Right lobe of liver (tissue), 6 donors: ENCODE results near the gene TRIM50. TPM values are rescaled to one million over a fixed set of nuclear protein-coding genes. Genes with fewer than 3 reads are reported as not detected.
"Not testable (repeated sequence)": the region's sequence is repeated elsewhere in the genome, so short reads cannot be mapped to it uniquely, and the experiment has no call there.

Source experiments
- ATAC-seq, 4 donors: fragments of 200-7000 bp; cut with Tn5 transposase; one replicate each; pipeline ENCODE4 v1.9.1; 2020; ENCODE audit warnings: mild to moderate bottlenecking in 4 of 4, moderate library complexity in 4 of 4
- DNase-seq, 3 donors: peaks; one replicate each; pipeline ENCODE4 v3.0.0-alpha.2; 2020
- H3K27ac ChIP-seq, 3 donors: fragments of 200-600 bp; one replicate each; pipeline ENCODE4 v1.8.0; 2022
- H3K27me3 ChIP-seq, 2 donors: fragments of 200-600 bp; one replicate each; pipeline ENCODE4 v1.8.0; 2022
- H3K36me3 ChIP-seq, 4 donors: fragments of 200-600 bp; sonication (generic) in 1 of 4; one replicate each; pipeline versions ENCODE4 v1.5.1 to v1.8.0; 2017 to 2022; ENCODE audit warnings: control low read depth in 1 of 4
- H3K4me1 ChIP-seq, 4 donors: fragments of 200-600 bp; sonication (generic) in 1 of 4; one replicate each; pipeline versions ENCODE4 v1.5.1 to v1.8.0; 2017 to 2022; ENCODE audit warnings: control low read depth in 1 of 4
- H3K4me3 ChIP-seq, 3 donors: fragments of 200-600 bp; one replicate each; pipeline ENCODE4 v1.8.0; 2022
- H3K9me3 ChIP-seq, 4 donors: fragments of 200-600 bp; sonication (generic) in 1 of 4; one replicate each; pipeline versions ENCODE4 v1.5.1 to v1.8.0; 2017 to 2022; ENCODE audit warnings: control low read depth in 1 of 4
- POLR2A ChIP-seq: fragments of 450-650 bp; IDR thresholded peaks from one replicate; pipeline ENCODE4 v1.6.1; 2017; ENCODE audit warnings: antibody characterized with exemption, mild to moderate bottlenecking
- WGBS: methylation state at CpG from one replicate; pipeline ENCODE4 v1.1.6; 2018; ENCODE audit warnings: low coverage, low lambda C conversion rate; ENCODE audit not compliant: insufficient coverage; ENCODE audit errors: missing lambda C conversion rate; 5-methylcytosine and 5-hydroxymethylcytosine counted together
- intact Hi-C, 2 donors: fragments of 100-400 bp; cut with DNase I; formaldehyde crosslinking; loops; one replicate each; pipeline versions ENCODE4 v1.11.2 to v1.14.1; 2022
- total RNA-seq, 6 experiments: library from RNA; depleted of rRNA in 2 of 6; stranded (reverse); fragments of >200 nt in 2 of 6; fragmentation: NEBNext Ultra II Directional in 3 of 6; extraction: Animal tissue kit (Norgen Biotek cat#: 25700) in 3 of 6; gene quantifications; one replicate each; pipeline versions ENCODE4 v1.1.0 to v1.2.4, GENCODE V29; 2016 to 2023
- TF ChIP-seq, protein P1 (sequence below), 4 donors: fragments of 200-600 bp in 3 of 4; fragments of 450-650 bp in 1 of 4; IDR thresholded peaks; one replicate each; pipeline versions ENCODE4 v1.5.1 to v1.8.0; 2016 to 2022; ENCODE audit warnings: antibody characterized with exemption in 4 of 4, mild to moderate bottlenecking in 2 of 4
- donor health status: DM: no; HTN: yes; CAD: no.
- donor health status: DM: no; HTN: no; CAD: no.
- donor health status: DM: no; HTN: no; CAD: no.
- donor health status: DM: no; HTN: yes; CAD: no.
- donor health status: DM: no; HTN: yes; CAD: no.

TRIM50 gene
- total RNA-seq, 6 experiments from 2014 or later: 0.11 to 0.56 TPM; not detected in 4

DNA sequence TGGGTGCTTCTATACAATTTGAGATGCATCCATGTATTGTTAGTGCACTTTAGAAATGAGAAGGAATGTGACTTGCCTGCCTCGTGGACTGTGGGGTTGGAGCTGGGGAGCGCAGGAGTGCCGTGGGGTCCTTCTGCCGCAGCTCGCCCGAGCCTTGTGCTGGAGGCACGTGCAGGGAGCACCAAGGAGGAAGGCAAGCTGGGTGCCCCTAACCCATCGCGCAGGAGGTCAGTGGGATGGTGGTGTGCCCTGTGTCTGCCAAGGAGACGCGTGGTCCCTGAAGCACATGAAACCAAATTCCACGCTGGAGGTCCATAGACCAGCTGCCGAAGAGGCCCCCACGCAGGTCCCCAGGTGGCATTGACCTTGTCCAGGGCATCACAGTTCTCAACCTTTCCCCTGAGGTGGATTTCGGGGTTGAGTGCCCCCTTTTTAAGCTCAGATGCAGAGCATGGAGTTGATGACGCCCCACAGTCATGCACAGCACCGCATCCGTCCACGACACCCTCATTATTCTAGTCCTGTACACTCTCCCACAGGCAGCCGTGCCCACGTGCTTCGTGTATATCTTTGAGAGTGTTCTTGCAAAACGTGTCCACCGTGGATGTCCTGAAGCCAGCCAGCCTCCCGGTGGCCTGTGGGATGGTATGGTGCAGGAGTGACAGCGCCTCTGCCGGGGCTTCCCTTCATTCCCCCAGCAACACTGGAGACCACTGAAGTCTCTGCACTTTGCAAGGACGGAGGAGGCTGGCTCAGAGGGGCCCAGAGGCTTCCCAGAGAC, 35.5 kb upstream of the TRIM50 start:
- ATAC-seq: no peak
- DNase-seq: no peak

DNA sequence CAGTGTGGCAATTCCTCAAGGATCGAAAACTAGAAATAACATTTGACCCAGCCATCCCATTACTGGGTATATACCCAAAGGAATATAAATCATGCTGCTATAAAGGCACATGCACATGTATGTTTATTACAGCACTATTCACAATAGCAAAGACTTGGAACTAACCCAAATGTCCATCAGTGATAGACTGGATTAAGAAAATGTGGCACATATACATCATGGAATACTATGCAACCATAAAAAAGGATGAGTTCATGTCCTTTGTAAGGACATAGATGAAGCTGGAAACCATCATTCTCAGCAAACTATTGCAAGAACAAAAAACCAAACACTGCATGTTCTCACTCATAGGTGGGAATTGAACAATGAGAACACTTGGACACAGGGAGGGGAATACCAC, 32.7 kb upstream of the TRIM50 start:
- H3K27ac ChIP-seq, H3K4me1 ChIP-seq, H3K27me3 ChIP-seq, H3K9me3 ChIP-seq, H3K36me3 ChIP-seq, intact Hi-C loops, DNase-seq, ATAC-seq, H3K4me3 ChIP-seq: not testable (repeated sequence)
- WGBS: 100% methylated on average over 1 of the region's 1 CpG

More for the DNA sequence above, 35.5 kb upstream of the TRIM50 start:
- H3K4me3 ChIP-seq: no peak overlapping the region
- no peak overlapping the region for H3K27ac ChIP-seq
- WGBS: 67% methylated on average over 1 of the region's 28 CpGs
- H3K27me3 ChIP-seq: no peaks in the 10 kb centered on the region
- intact Hi-C loops: no loop called here
- H3K36me3 ChIP-seq: no peaks in the 10 kb centered on the region
- no peaks in the 10 kb centered on the region for H3K9me3 ChIP-seq
- TF ChIP-seq POLR2A: no peak
- TF ChIP-seq, protein P1, sequence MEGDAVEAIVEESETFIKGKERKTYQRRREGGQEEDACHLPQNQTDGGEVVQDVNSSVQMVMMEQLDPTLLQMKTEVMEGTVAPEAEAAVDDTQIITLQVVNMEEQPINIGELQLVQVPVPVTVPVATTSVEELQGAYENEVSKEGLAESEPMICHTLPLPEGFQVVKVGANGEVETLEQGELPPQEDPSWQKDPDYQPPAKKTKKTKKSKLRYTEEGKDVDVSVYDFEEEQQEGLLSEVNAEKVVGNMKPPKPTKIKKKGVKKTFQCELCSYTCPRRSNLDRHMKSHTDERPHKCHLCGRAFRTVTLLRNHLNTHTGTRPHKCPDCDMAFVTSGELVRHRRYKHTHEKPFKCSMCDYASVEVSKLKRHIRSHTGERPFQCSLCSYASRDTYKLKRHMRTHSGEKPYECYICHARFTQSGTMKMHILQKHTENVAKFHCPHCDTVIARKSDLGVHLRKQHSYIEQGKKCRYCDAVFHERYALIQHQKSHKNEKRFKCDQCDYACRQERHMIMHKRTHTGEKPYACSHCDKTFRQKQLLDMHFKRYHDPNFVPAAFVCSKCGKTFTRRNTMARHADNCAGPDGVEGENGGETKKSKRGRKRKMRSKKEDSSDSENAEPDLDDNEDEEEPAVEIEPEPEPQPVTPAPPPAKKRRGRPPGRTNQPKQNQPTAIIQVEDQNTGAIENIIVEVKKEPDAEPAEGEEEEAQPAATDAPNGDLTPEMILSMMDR (IDR thresholded peaks at IDR 0.05): no peak
- peaks cover 0 to 3% (median 1%) of the 10 kb centered on the region in 4 donors for H3K4me1 ChIP-seq

DNA sequence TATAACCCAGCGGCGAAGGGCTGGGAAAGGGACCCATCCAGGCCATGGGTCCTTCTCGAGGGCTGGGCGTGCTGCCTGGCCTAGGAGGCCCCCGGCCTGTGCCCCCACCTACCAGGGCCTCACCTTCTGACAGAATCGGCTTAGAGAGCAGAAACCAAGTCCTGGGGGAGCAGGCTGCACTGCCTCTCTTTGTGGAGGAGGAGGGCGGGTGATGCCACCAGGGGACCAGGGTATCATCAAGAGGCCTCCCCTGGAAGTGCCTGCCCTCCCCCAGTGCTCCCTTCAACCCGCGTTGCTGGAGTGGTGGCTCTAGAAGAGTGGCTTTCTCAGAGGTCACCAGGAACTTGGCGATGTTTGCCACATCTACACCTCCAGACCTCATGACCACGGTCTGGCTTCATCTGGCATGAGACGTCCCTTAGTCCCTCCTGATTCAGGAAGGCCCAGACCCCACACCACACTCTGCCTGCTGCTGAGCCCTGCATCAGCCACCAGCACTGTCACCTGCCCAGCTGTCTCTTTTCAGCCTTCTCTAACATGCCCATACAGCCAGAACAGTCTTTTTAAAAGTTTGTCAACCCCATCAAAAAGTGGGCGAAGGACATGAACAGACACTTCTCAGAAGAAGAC, 32.0 kb upstream of the TRIM50 start:
- Histone ChIP-seq H3K9me3 (no peaks in the 10 kb centered on the region), H3K4me1 (peaks cover 0 to 4% (median 2%) of the 10 kb centered on the region in 4 donors), H3K27ac (no peak overlapping the region), H3K4me3 (no peak overlapping the region), H3K27me3 (no peaks in the 10 kb centered on the region), H3K36me3 (no peaks in the 10 kb centered on the region)
- no peak for TF ChIP-seq POLR2A
- TF ChIP-seq, protein P1 (IDR thresholded peaks at IDR 0.05): no peak
- ATAC-seq: no peak
- DNase-seq: no peak
- 95% methylated on average over 4 of the region's 13 CpGs for WGBS
- intact Hi-C loops: no loop called here

DNA sequence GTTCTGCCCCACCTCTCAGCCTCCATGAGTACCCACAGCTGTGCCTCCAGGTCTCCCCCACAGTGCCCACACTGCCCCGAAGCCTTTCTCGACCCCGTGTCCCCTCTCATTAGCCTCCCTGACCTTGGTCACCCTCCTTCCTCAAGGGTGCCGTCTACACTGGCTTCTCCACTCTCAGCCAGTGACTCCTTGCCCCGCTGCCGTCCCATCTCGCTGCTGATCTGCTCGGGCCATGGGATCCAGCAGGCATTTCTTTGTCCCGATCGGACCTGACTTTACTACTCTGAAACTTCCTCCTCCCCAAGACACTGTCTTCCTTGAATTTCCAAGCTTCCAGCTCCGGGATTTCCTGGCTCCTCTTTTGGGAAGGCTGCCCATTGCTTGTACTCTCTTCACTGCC, 31.4 kb upstream of the TRIM50 start:
- H3K4me1 ChIP-seq: peaks cover 0 to 4% (median 2%) of the 10 kb centered on the region in 4 donors
- no peak overlapping the region for H3K4me3 ChIP-seq
- no peak for TF ChIP-seq POLR2A
- TF ChIP-seq, protein P1 (IDR thresholded peaks at IDR 0.05): no peak
- 84% methylated on average over 11 of the region's 11 CpGs for WGBS
- H3K27me3 ChIP-seq: no peaks in the 10 kb centered on the region
- no peak for DNase-seq
- no peak overlapping the region for H3K27ac ChIP-seq
- no peaks in the 10 kb centered on the region for H3K9me3 ChIP-seq
- intact Hi-C loops: no loop called here
- no peaks in the 10 kb centered on the region for H3K36me3 ChIP-seq
- no peak for ATAC-seq
